Suprapubic skin (tissue), 3 donors: Measurements from ENCODE around the gene GNB1.
"Not testable (repeated sequence)": the region's sequence is repeated elsewhere in the genome, so short reads cannot be mapped to it uniquely, and the experiment has no call there.

Source experiments
- POLR2AphosphoS5 ChIP-seq, 3 donors: sonication (generic); formaldehyde crosslinking; IDR thresholded peaks; one replicate each; pipeline ENCODE4 v1.6.1; 2017; ENCODE audit warnings: antibody characterized with exemption in 3 of 3
- TF ChIP-seq, protein P1 (sequence below), 2 donors: fragments of 200-600 bp in 1 of 2; fragments of 450-650 bp in 1 of 2; sonication (generic) in 1 of 2; IDR thresholded peaks; one replicate each; pipeline ENCODE4 v1.5.1; 2016 to 2019; ENCODE audit warnings: antibody characterized with exemption in 2 of 2, mild to moderate bottlenecking in 1 of 2, moderate library complexity in 1 of 2

GRCh38 chr1:1856161-1856560 lies 34.7 kb downstream of the GNB1 start:
- TF ChIP-seq, protein P1, sequence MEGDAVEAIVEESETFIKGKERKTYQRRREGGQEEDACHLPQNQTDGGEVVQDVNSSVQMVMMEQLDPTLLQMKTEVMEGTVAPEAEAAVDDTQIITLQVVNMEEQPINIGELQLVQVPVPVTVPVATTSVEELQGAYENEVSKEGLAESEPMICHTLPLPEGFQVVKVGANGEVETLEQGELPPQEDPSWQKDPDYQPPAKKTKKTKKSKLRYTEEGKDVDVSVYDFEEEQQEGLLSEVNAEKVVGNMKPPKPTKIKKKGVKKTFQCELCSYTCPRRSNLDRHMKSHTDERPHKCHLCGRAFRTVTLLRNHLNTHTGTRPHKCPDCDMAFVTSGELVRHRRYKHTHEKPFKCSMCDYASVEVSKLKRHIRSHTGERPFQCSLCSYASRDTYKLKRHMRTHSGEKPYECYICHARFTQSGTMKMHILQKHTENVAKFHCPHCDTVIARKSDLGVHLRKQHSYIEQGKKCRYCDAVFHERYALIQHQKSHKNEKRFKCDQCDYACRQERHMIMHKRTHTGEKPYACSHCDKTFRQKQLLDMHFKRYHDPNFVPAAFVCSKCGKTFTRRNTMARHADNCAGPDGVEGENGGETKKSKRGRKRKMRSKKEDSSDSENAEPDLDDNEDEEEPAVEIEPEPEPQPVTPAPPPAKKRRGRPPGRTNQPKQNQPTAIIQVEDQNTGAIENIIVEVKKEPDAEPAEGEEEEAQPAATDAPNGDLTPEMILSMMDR (IDR thresholded peaks at IDR 0.05): not testable (repeated sequence)
- not testable (repeated sequence) for TF ChIP-seq POLR2AphosphoS5 (IDR thresholded peaks at IDR 0.05)
